Measurements from ENCODE around the gene MRPL34.

DNA sequence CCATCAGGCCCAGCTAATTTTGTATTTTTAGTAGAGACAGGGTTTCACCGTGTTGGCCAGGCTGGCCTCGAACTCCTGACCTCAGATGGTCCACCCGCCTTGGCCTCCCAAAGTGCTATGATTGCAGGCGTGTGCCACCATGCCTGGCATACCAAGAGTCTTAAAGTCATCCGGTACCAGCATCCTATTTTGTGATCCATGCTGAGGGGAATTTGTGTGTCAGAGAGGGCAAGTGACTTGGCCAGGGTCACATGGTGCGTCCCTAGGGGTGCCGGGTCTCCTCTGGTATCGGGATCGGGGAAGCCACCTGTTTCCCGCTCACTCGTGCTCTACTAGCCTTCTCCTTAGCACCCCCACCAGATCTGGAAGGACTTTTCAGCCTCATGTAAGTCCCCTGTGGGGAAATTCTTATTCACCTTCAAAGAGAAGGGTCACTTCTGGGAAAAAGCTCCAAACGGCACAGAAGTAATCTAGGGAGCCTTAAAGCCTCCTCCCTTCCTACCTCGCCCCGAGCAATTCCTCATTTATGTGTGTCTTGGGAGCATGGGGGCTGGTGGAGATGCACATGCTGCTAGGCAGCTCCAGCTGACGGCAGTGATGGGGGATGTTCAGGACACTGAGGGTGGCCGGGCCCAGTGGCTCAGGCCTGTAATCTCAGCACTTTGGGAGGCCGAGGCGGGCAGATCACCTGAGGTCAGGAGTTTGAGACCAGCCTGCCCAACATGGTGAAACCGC is 30.1 kb upstream of the MRPL34 start:
- TF ChIP-seq EZH2 (IDR thresholded peaks at IDR 0.05) (no peak), POLR2AphosphoS5 (IDR thresholded peaks at IDR 0.05; ENCODE audit: borderline replicate concordance, low read depth, low read length) (no peak)

All from SK-N-MC (cell line).